Activated T-helper 17 cell treated with anti-CD3 and anti-CD28 coated beads, Interleukin-2, amount 50 U/mL, for 72 hours (primary cell): ENCODE data around the gene DIS3L. TPM values are rescaled to one million over a fixed set of nuclear protein-coding genes. Genes with fewer than 3 reads are reported as not detected.
"Not testable (repeated sequence)": the region's sequence is repeated elsewhere in the genome, so short reads cannot be mapped to it uniquely, and the experiment has no call there.

Source experiments
- ATAC-seq: fragments of 150-1000 bp; cut with Tn5 transposase; replicated peaks from 2 replicates; pipeline ENCODE4 v1.10.0; 2021; ENCODE audit warnings: mild to moderate bottlenecking, moderate library complexity
- H3K27ac Mint-ChIP-seq: one replicate; pipeline ENCODE4 v1.8.0; 2022; ENCODE audit warnings: mixed read lengths
- H3K27me3 Mint-ChIP-seq: one replicate; pipeline ENCODE4 v1.8.0; 2022; ENCODE audit warnings: mixed read lengths
- H3K36me3 Mint-ChIP-seq: one replicate; pipeline ENCODE4 v1.8.0; 2022; ENCODE audit warnings: low read depth, mild to moderate bottlenecking, mixed read lengths
- H3K4me1 Mint-ChIP-seq: one replicate; pipeline ENCODE4 v1.8.0; 2022; ENCODE audit warnings: mixed read lengths
- H3K4me3 Mint-ChIP-seq: one replicate; pipeline ENCODE4 v1.8.0; 2022; ENCODE audit warnings: mild to moderate bottlenecking, mixed read lengths
- H3K9me3 Mint-ChIP-seq: one replicate; pipeline ENCODE4 v1.8.0; 2022; ENCODE audit warnings: mixed read lengths
- total RNA-seq, 2 donors: library from RNA; stranded (reverse); gene quantifications; one replicate each; pipeline ENCODE4 v1.2.3, GENCODE V29; 2022

Gene DIS3L
- total RNA-seq, 2 donors from 2014 or later: 14.6 to 34.4 TPM

DNA sequence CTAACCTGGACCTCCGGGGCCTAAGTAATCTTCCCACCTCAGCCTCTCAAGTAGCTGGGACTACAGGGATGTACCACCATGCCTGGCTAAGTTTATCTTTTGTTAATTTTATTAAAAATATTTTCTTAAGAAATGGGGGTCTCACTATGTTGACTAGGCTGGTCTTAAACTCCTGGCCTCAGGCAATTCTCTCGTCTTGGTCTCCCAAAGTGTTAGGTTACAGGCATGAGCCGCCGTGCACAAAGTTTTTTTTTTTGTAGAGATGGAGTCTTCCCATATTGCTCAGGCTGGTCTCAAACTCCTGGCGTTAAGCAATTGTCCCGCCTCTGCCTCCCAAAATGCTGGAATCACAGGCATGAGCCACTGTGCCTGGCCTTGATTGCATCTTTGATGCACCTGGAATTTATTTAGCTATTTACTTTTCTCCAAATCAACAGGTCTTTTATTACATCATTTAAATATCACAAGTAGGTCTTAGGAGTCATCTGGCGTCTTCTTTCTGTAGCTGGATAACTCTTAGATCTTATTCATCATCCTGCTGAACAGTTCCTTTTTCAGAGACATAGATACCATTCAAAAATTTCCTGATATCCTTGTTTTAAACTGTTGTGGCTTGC, 85.6 kb downstream of the DIS3L start:
- Mint-ChIP-seq H3K4me1 (no peaks in the 10 kb centered on the region), H3K9me3 (no peaks in the 10 kb centered on the region), H3K4me3 (no peak overlapping the region), H3K27me3 (no peaks in the 10 kb centered on the region), H3K27ac (no peak overlapping the region), H3K36me3 (no peaks in the 10 kb centered on the region)
- no peak for ATAC-seq

DNA sequence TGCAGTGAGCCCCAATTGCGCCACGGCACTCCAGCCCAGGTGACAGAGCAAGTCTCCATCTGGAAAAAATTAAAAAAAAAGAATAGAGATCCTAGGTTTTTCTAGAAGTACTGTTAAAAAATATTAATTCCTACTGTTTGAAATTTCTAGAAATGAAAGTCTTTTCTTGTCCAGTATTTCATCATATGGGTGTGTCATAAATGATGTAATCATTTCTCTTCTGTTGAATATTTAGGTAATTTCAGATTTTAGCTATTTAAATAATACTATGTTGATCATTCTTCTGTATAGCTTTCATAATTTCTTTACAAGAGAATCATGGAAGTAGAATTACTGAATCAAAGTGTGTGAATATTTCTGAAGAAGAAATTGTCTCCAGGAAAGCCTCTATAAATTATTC, 88.0 kb downstream of the DIS3L start:
- H3K27ac Mint-ChIP-seq, H3K9me3 Mint-ChIP-seq, H3K4me1 Mint-ChIP-seq, H3K4me3 Mint-ChIP-seq, ATAC-seq, H3K27me3 Mint-ChIP-seq, H3K36me3 Mint-ChIP-seq: not testable (repeated sequence)

Other genes starting within 250 kb of the DIS3L start
- gene MEGF11, start 39.8 kb upstream of the DIS3L start, total RNA-seq: not detected
- gene TIPIN, start 63.1 kb downstream of the DIS3L start, total RNA-seq: 10 to 100 TPM; 27.1 to 37.9 TPM
- 100 to 1,000 TPM; 107 to 143 TPM for gene MAP2K1, start 93.3 kb downstream of the DIS3L start, total RNA-seq
- gene SNAPC5, start 204.2 kb downstream of the DIS3L start, total RNA-seq: 10 to 100 TPM; 13.2 to 22.7 TPM
- 1,000 to 10,000 TPM; 3,367 to 4,238 TPM for gene RPL4, start 211.3 kb downstream of the DIS3L start, total RNA-seq
- gene ZWILCH, start 211.8 kb downstream of the DIS3L start, total RNA-seq: 10 to 100 TPM; 19.2 to 34.0 TPM